HG02642 (cell line): Measurements from ENCODE around the gene C5AR2.
A peak's percentile ranks its signal among the peaks of the same experiment; 100 is the strongest.
"Not testable (repeated sequence)": the region's sequence is repeated elsewhere in the genome, so short reads cannot be mapped to it uniquely, and the experiment has no call there.

ENCODE experiments used
- ATAC-seq: cut with Tn5 transposase; IDR thresholded peaks from one replicate; pipeline ENCODE4 v1.9.1; 2021; ENCODE audit warnings: mild to moderate bottlenecking; ENCODE audit not compliant: unreplicated experiment, poor library complexity

The C5AR2 gene

DNA sequence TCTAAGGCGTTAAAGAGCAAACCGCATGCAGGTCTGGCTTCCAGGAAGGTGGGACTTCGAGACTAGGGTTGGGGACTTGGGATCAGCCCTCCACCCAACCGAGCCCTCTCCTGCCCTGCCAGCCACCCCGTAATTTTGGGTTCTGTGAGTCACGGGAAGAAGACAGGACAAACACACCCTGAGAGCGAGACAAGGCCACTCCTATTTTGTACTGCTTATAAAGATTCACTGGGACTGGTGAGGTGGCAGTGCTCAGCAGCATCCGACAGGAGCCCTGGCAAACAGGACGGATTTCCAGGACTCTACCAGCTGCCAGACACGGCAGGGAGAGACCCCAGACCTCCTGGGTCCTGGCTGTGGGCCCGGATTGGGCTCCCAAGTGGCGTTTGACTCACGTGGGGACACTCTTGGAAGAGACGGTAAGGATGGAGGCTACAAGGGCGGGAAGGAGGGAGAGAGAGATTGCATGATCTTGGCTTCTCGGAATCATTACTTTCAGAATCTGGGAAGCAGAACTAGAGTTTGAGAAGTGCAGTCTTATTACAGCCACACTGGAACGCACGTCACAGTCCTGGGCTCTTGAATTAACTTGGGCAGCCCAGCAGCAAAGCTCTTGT is at the start of gene C5AR2:
TSS of gene C5AR2 (plus strand) at position 245 of the 617 bp plus-strand sequence. CDS start 8,625 bp downstream, outside the sequence.
- ATAC-seq, result no peak

DNA sequence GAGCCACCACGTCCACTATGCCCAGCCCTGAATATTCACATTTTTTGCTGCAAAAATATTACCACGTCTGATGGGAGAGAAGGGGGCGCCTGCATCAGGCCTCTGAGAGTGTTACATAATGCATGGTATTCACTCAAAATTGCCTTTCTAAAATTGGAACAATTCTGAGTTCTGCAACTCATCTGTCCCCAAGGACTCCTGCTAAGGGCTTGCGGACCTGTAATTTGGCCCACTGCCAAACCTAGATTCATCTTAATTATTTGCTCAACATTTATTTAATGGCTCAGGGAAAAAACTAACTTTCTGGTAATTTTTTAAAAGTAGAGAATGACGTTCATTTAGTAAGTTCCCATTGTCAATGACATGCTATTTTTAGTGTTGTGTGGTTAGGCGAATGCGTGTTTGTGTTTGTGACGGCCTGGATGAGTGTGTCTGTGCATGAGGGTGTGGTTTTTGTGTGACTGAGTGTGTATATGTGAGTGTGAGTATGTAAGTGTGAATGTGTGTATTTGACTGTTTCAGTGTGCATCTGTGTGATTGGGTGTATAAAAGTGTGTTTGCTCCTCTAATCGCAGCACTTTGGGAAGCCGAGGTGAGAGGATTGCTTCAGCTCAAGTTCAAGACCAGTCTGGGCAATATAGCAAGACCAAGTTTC is 48.4 kb upstream of the C5AR2 start:
- no peak for ATAC-seq

DNA sequence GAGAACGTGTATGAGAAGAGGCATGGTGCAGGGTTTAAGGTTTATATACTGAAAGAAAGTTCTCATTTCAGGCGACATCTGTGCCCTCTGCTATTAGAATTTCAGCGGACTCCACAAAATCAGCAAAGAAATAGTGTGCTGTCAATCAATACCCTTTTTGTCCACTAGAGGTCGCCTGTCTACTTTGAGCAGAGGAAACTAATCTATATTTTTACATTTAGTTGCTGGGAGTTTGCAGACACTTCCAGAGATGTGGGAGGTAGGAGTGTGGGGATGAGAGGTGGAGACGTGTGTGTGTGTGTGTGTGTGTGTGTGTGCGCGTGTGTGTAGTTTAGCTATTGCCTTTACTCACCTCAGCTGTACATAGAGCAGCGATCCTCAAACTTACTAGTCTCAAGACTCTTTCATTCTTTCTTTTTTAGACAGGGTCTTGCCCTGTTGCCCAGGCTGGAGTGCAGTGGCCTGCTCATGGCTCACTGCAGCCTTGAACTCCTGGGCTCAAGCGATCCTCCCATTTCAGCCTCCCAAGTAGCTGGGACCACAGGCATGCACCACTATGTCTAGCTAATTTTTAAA is 47.6 kb upstream of the C5AR2 start:
- ATAC-seq, result no peak

GRCh38 chr19:47296036-47296435 is 35.9 kb upstream of the C5AR2 start:
- ATAC-seq, result peak; percentile 57

GRCh38 chr19:47300867-47301266 is 31.1 kb upstream of the C5AR2 start:
- ATAC-seq, result not testable (repeated sequence)

GRCh38 chr19:47302249-47302648 is 29.7 kb upstream of the C5AR2 start:
- no peak for ATAC-seq

DNA sequence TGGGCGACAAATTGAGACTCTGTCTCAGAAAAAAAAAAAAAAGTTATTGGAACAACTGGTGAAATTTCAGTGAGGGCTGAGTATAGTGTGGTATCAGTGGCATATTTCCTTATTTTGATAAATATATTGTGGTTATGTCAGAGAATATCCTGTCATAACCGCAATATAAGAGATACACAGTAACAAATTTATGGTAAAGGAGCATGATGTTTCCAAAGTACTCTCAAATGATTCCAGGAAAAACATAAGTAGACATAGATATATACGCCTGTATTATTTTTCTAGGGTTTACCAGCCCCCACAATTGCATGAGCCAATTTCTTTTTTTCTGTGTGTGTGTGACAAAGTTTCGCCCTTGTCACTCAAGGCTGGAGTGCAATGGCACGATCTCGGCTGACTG is 28.0 kb upstream of the C5AR2 start:
- no peak for ATAC-seq

DNA sequence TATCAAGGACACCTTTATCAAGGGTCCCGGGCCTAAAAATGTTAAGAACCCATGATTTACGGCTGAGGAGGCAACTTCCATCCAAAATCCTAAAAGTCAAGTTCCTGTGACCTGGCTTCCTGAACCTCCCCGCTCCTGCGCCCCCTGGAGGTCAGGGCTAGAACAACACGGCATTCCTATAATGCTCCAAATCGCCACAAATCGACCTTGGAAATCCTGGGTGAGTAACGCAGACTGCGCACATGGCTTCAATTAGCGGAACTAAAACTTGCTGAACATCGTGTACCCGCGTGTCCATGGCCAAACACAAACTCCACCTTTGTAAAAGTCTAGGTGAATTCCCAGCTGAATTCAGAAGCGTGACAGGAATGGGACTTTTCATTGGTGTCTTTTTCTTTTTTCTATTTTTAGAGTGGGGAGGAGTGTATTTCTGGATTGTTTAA is 26.6 kb upstream of the C5AR2 start:
- no peak for ATAC-seq

DNA sequence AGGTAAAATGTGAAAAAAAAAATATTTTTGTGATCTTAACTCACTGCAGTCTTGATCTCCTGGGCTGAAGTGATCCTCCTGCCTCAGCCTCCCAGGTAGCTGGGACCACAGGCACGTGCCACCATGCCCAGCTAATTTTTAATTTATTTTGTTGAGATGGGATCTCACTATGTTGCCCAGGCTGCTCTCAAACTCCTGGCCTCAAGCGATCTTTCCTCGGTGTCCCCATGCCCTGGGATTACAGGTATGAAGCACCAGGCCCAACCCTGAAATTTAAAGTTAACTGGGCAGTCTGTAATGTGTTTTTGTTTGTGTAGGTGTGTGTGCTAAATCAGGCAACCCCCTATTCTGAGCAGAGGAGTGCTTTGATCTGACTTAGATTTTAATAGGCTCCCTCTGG is 25.7 kb upstream of the C5AR2 start:
- ATAC-seq, result no peak

DNA sequence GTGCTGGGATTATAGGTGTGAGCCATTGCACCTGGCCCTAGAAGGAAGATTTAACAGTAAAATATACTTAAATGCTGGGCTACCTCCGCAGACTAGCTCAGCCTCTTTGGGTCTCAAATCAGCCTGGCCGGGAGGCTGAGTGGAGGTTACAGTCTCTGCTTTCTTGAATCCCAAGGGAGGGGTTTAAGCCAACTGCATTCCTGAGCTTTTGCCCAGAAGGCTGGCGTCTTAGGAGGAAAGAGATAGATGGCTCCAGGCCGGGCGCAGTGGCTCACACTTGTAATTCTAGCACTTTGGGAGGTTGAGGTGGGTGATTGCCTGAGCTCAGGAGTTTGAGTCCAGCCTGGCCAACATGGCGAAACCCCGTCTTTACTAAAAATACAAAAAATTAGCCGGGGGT is 22.9 kb upstream of the C5AR2 start:
- no peak for ATAC-seq

- no peak for ATAC-seq
These were observed 22.4 kb upstream of the C5AR2 start, which contains the start of gene C5AR1 for GRCh38 chr19:47309608-47310007. TSS of gene C5AR1 (plus strand) at chr19:47309861. CDS start at chr19:47309896, 35 bp downstream.

- ATAC-seq, result no peak
These were observed 21.7 kb upstream of the C5AR2 start for GRCh38 chr19:47310323-47310722.

GRCh38 chr19:47310819-47311218 is 21.2 kb upstream of the C5AR2 start:
- ATAC-seq, result no peak

DNA sequence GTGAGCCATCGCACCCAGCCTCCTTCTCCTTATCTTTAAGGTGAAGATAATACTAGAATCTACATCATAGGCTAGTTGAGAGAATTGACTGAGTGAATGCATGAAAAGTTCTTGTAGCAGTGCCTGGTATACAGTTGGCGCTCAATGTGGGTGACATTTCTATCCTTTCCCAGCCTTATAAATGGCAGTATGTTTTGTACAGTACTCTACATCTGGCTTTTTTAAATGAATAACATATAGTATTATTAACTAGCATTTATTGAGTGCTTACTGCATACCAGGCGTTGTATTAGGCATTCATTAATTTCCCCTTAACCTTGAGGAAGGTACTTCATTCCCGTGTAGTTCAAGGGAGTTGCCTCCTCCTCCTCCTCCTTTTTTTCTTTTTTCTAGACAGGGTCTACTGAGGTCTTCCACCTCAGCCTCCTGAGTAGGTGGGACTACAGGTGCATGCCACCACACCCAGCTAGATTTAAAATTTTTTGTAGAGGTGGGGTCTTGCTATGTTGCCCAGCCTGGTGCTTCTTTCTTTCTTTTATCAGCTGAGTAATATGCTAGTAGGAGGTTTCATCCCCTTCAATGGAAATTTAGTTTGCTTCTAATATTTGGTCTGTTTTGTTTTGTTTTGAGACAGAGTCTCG is 19.5 kb upstream of the C5AR2 start:
- ATAC-seq, result no peak

- ATAC-seq, result no peak
These were observed 18.1 kb upstream of the C5AR2 start for GRCh38 chr19:47313754-47314295.

DNA sequence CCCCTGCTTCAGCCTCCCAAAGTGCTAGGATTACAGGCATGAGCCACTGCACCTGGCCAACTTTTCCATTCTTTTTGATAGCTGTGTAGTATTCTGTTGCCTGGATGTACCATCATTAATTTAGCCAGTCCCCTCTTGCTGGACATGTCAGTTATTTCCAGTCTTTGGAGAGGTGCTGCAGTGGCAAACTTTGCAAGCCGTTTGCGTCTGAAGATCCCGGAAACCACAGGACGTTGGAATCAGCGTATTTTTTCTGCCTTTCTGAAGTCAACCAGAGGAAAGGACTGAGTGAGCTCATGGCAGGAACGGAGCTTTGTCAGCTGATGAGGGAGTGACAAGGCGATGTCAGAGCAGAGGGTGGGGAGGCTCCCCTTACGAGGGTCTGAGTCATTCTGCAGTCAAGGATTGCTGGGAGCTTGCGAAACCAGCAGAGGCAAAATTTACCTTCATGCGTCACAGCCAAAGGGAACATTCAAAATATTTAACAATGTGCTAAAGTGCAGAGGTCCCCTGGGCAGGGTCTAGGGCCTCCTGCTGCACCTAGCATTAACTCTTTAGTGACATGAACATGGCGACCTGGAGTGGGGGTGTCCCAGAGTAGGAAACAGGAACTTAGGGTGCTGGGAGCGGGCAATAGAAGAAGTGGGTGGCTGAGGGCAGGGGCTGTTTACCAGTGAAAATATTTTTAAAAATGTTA is 16.7 kb upstream of the C5AR2 start:
- no peak for ATAC-seq

DNA sequence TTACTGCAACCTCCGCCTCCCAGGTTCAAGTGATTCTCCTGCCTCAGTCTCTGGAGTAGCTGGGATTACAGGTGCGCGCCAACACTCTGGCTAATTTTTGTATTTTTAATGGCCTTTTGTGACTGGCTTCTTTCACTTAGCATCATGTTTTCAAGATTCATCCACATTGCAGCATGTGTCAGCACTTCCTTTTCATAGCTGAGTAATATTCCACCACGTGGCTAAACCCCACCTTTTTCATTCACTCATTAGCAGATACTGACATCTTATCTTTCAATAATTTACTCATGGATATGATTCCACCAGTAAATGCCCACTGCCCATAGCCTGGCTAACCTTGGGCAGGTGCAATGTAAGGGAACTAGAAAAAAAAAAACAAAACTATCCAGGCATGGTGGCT is 15.5 kb upstream of the C5AR2 start:
- ATAC-seq, result no peak

GRCh38 chr19:47319923-47320871 is 11.8 kb upstream of the C5AR2 start:
- ATAC-seq, result no peak

- ATAC-seq, result no peak
These were observed 10.3 kb upstream of the C5AR2 start for GRCh38 chr19:47321630-47322029.
